ENCODE results near the gene CREBL2. TPM values are rescaled to one million over a fixed set of nuclear protein-coding genes. Genes with fewer than 3 reads are reported as not detected.

Gene CREBL2
- total RNA-seq, 2 experiments from 2014 or later: 12.5 to 13.9 TPM

DNA sequence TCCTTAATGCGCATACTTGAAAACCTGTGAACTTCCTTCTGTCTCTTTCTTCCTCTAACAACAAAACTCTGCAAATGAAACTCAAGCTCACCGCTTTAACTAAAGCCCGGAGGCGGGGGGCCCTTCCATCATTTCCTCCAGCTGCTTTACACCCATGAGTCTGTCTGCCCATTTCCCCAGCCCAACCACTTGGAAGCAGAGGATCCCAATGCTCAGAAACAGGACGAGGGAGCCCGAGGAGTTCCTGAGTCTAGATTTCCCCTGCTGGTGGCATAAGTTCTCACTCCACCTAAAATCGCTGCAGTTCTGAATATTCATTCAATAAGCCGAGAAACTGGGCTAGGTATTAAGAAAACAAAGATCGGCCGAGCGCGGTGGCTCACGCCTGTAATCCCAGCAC lies 53.5 kb downstream of the CREBL2 start:
- Mint-ChIP-seq H3K4me1 (no peaks in the 10 kb centered on the region), H3K36me3 (no peaks in the 10 kb centered on the region), H3K27ac (no peak overlapping the region), H3K4me3 (no peak overlapping the region), H3K27me3 (no peaks in the 10 kb centered on the region), H3K9me3 (no peaks in the 10 kb centered on the region)
- no peak for DNase-seq

- Mint-ChIP-seq H3K27ac (no peak overlapping the region), H3K4me3 (no peak overlapping the region), H3K9me3 (no peaks in the 10 kb centered on the region), H3K27me3 (no peaks in the 10 kb centered on the region), H3K4me1 (peaks cover 3% of the 10 kb centered on the region), H3K36me3 (no peaks in the 10 kb centered on the region)
- no peak for DNase-seq
These were observed 56.3 kb downstream of the CREBL2 start for GRCh38 chr12:12668005-12668404.

GRCh38 chr12:12669020-12669419 lies 57.3 kb downstream of the CREBL2 start:
- Mint-ChIP-seq H3K27me3 (no peaks in the 10 kb centered on the region), H3K4me3 (no peak overlapping the region), H3K36me3 (no peaks in the 10 kb centered on the region), H3K27ac (no peak overlapping the region), H3K4me1 (peaks cover 5% of the 10 kb centered on the region), H3K9me3 (no peaks in the 10 kb centered on the region)
- DNase-seq: no peak

GRCh38 chr12:12671850-12672660 lies 60.4 kb downstream of the CREBL2 start:
- no peaks in the 10 kb centered on the region for H3K36me3 Mint-ChIP-seq
- H3K27me3 Mint-ChIP-seq: no peaks in the 10 kb centered on the region
- DNase-seq: no peak
- no peak overlapping the region for H3K27ac Mint-ChIP-seq
- H3K4me1 Mint-ChIP-seq: peaks cover 8% of the 10 kb centered on the region
- no peak overlapping the region for H3K4me3 Mint-ChIP-seq
- no peaks in the 10 kb centered on the region for H3K9me3 Mint-ChIP-seq

- no peaks in the 10 kb centered on the region for H3K27me3 Mint-ChIP-seq
- no peak for DNase-seq
- no peak overlapping the region for H3K4me3 Mint-ChIP-seq
- peaks cover 8% of the 10 kb centered on the region for H3K4me1 Mint-ChIP-seq
- no peaks in the 10 kb centered on the region for H3K9me3 Mint-ChIP-seq
- no peaks in the 10 kb centered on the region for H3K36me3 Mint-ChIP-seq
- H3K27ac Mint-ChIP-seq: peak overlapping the region; percentile 47
These were observed 61.6 kb downstream of the CREBL2 start for GRCh38 chr12:12673296-12673695.

DNA sequence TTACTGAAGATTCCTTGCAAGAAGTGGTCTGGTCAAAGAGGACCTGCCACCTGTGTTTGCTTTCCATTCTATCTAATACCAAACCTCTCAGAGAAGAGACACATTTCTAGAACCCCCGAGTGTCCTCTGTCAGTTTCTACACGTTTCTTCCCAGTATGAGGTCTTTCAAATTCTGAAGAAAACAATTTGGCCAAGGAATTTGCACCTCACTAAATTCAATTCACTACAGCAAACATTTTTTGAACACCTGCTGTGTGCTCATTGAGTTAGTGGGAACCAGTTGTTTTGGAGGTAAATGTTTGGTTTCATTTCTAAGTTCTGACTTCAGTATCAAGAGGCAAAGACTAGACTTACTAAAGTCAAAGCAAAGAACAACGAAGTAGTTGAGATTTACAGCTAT lies 64.9 kb downstream of the CREBL2 start:
- H3K36me3 Mint-ChIP-seq: no peaks in the 10 kb centered on the region

GRCh38 chr12:12681061-12681765 lies 69.5 kb downstream of the CREBL2 start:
- no peak for DNase-seq
- Mint-ChIP-seq H3K27me3 (peaks cover 4% of the 10 kb centered on the region), H3K9me3 (no peaks in the 10 kb centered on the region), H3K27ac (no peak overlapping the region), H3K4me3 (no peak overlapping the region), H3K4me1 (peaks cover 3% of the 10 kb centered on the region), H3K36me3 (peaks cover 1% of the 10 kb centered on the region)

More for the DNA sequence above, 64.9 kb downstream of the CREBL2 start:
- no peak for DNase-seq
- H3K4me1 Mint-ChIP-seq: peaks cover 8% of the 10 kb centered on the region
- no peaks in the 10 kb centered on the region for H3K9me3 Mint-ChIP-seq
- H3K27ac Mint-ChIP-seq: no peak overlapping the region
- no peak overlapping the region for H3K4me3 Mint-ChIP-seq
- no peaks in the 10 kb centered on the region for H3K27me3 Mint-ChIP-seq

DNA sequence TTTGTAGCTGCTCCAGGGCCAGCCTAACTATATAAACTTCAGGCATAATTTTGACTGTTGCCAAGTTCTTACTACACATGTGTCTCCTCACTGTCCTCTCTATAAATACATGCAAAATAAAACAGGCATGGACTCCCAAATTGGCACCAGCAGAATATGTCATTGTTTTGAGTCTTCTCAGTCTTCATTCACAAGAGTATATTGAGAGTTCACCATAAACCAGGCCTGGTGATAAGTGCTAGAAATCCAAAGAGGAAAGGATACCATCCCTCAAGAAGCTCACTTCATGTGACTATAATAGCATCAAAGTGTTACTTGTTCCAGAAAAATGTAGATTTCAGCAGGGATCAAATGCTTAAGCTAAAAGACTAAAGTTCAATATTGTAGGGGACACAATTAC lies 70.6 kb downstream of the CREBL2 start:
- DNase-seq: no peak
- peaks cover 1% of the 10 kb centered on the region for H3K36me3 Mint-ChIP-seq
- peaks cover 4% of the 10 kb centered on the region for H3K27me3 Mint-ChIP-seq
- H3K4me1 Mint-ChIP-seq: no peaks in the 10 kb centered on the region
- H3K4me3 Mint-ChIP-seq: no peak overlapping the region
- no peaks in the 10 kb centered on the region for H3K9me3 Mint-ChIP-seq
- H3K27ac Mint-ChIP-seq: no peak overlapping the region

- Mint-ChIP-seq H3K9me3 (no peaks in the 10 kb centered on the region), H3K4me1 (no peaks in the 10 kb centered on the region), H3K27ac (no peak overlapping the region), H3K4me3 (no peak overlapping the region), H3K36me3 (peaks cover 1% of the 10 kb centered on the region), H3K27me3 (peaks cover 4% of the 10 kb centered on the region)
- DNase-seq: no peak
These were observed 71.5 kb downstream of the CREBL2 start for GRCh38 chr12:12683136-12683697.

GRCh38 chr12:12683725-12684124 lies 72.0 kb downstream of the CREBL2 start:
- Mint-ChIP-seq H3K27ac (no peak overlapping the region), H3K4me1 (no peaks in the 10 kb centered on the region), H3K27me3 (peaks cover 4% of the 10 kb centered on the region), H3K9me3 (no peaks in the 10 kb centered on the region), H3K36me3 (peaks cover 5% of the 10 kb centered on the region), H3K4me3 (no peak overlapping the region)
- no peak for DNase-seq

GRCh38 chr12:12684375-12685106 lies 72.9 kb downstream of the CREBL2 start:
- no peak for DNase-seq
- no peak overlapping the region for H3K4me3 Mint-ChIP-seq
- no peaks in the 10 kb centered on the region for H3K9me3 Mint-ChIP-seq
- peaks cover 4% of the 10 kb centered on the region for H3K27me3 Mint-ChIP-seq
- peaks cover 7% of the 10 kb centered on the region for H3K36me3 Mint-ChIP-seq
- no peak overlapping the region for H3K27ac Mint-ChIP-seq
- H3K4me1 Mint-ChIP-seq: peaks cover 6% of the 10 kb centered on the region

- Mint-ChIP-seq H3K4me1 (peaks cover 13% of the 10 kb centered on the region), H3K9me3 (no peaks in the 10 kb centered on the region), H3K27ac (no peak overlapping the region), H3K27me3 (peaks cover 4% of the 10 kb centered on the region), H3K4me3 (no peak overlapping the region), H3K36me3 (peaks cover 7% of the 10 kb centered on the region)
- no peak for DNase-seq
These were observed 73.6 kb downstream of the CREBL2 start for GRCh38 chr12:12685305-12685704.

- Mint-ChIP-seq H3K9me3 (no peaks in the 10 kb centered on the region), H3K27ac (no peak overlapping the region), H3K4me1 (peaks cover 21% of the 10 kb centered on the region), H3K36me3 (peaks cover 7% of the 10 kb centered on the region), H3K27me3 (peaks cover 4% of the 10 kb centered on the region), H3K4me3 (no peak overlapping the region)
- DNase-seq: no peak
These were observed 74.8 kb downstream of the CREBL2 start for GRCh38 chr12:12686472-12686871.

- H3K9me3 Mint-ChIP-seq: no peaks in the 10 kb centered on the region
- no peak overlapping the region for H3K27ac Mint-ChIP-seq
- H3K4me1 Mint-ChIP-seq: peaks cover 25% of the 10 kb centered on the region
- H3K4me3 Mint-ChIP-seq: no peak overlapping the region
- peaks cover 7% of the 10 kb centered on the region for H3K36me3 Mint-ChIP-seq
- DNase-seq: no peak
- peaks cover 4% of the 10 kb centered on the region for H3K27me3 Mint-ChIP-seq
These were observed 75.2 kb downstream of the CREBL2 start for GRCh38 chr12:12686925-12687324.

All from activated naive CD8-positive, alpha-beta T cell treated with anti-CD3 and anti-CD28 coated beads for 36 hours (primary cell).